22Rv1 (cell line): ENCODE data around the gene SLC6A6.

Source experiments
- H3K27ac ChIP-seq: fragments of 450-650 bp; 2 replicates; pipeline ENCODE4 v1.5.1; 2017
- CTCF ChIP-seq: fragments of 450-650 bp; IDR thresholded peaks from 2 replicates; pipeline ENCODE4 v1.5.1; 2017; ENCODE audit warnings: mild to moderate bottlenecking
- ZFX ChIP-seq: fragments of 450-650 bp; IDR thresholded peaks from 2 replicates; pipeline ENCODE4 v1.6.1; 2017; ENCODE audit warnings: antibody characterized with exemption, borderline replicate concordance

Gene SLC6A6

GRCh38 chr3:14386254-14386653, 16.2 kb upstream of the SLC6A6 start:
- TF ChIP-seq ZFX (no peak), CTCF (no peak)
- no peak overlapping the region for H3K27ac ChIP-seq

- no peak overlapping the region for H3K27ac ChIP-seq
- TF ChIP-seq ZFX (no peak), CTCF (no peak)
Observed at GRCh38 chr3:14388201-14388600, 14.2 kb upstream of the SLC6A6 start.

GRCh38 chr3:14389166-14389606, 13.2 kb upstream of the SLC6A6 start:
- no peak for TF ChIP-seq ZFX
- TF ChIP-seq CTCF = no peak
- no peak overlapping the region for H3K27ac ChIP-seq

GRCh38 chr3:14389716-14390115, 12.7 kb upstream of the SLC6A6 start:
- no peak overlapping the region for H3K27ac ChIP-seq
- TF ChIP-seq CTCF = no peak
- TF ChIP-seq ZFX = no peak

GRCh38 chr3:14391033-14391432, 11.4 kb upstream of the SLC6A6 start:
- TF ChIP-seq CTCF = no peak
- TF ChIP-seq ZFX = no peak
- H3K27ac ChIP-seq = no peak overlapping the region

- no peak overlapping the region for H3K27ac ChIP-seq
- TF ChIP-seq CTCF = no peak
- no peak for TF ChIP-seq ZFX
Observed at GRCh38 chr3:14392231-14392630, 10.2 kb upstream of the SLC6A6 start.

GRCh38 chr3:14392803-14393319, 9.5 kb upstream of the SLC6A6 start:
- no peak overlapping the region for H3K27ac ChIP-seq

More at GRCh38 chr3:14392803-14393319, 9.5 kb upstream of the SLC6A6 start:
- TF ChIP-seq CTCF (no peak), ZFX (no peak)
